NCI-H446 treated with DMSO at 0.1 percent for 48 hours (cell line): ENCODE measurements around the gene PUS10.
A peak's percentile ranks its signal among the peaks of the same experiment; 100 is the strongest.

ENCODE experiments used
- DNase-seq: peaks from one replicate; lab custom pipeline; 2025; lab: John Stamatoyannopoulos, UW

Gene PUS10

GRCh38 chr2:60972889-60973656 is 45.0 kb downstream of the PUS10 start:
- DNase-seq: no peak

- DNase-seq: no peak
These were observed 51.3 kb downstream of the PUS10 start for GRCh38 chr2:60966507-60967405.

GRCh38 chr2:60965499-60965785 is 52.6 kb downstream of the PUS10 start:
- no peak for DNase-seq

- no peak for DNase-seq
These were observed 53.2 kb downstream of the PUS10 start for GRCh38 chr2:60964651-60965498.

GRCh38 chr2:60963190-60963589 is 54.9 kb downstream of the PUS10 start:
- no peak for DNase-seq

- no peak for DNase-seq
These were observed 55.5 kb downstream of the PUS10 start for GRCh38 chr2:60962528-60962927.

- no peak for DNase-seq
These were observed 56.6 kb downstream of the PUS10 start for GRCh38 chr2:60961457-60961856.

GRCh38 chr2:60960706-60961105 is 57.3 kb downstream of the PUS10 start:
- DNase-seq: no peak

- DNase-seq: no peak
These were observed 58.6 kb downstream of the PUS10 start for GRCh38 chr2:60959501-60959900.

GRCh38 chr2:60958800-60959199 is 59.3 kb downstream of the PUS10 start:
- DNase-seq: no peak

- DNase-seq: no peak
These were observed 59.7 kb downstream of the PUS10 start for GRCh38 chr2:60958361-60958760.

- DNase-seq: no peak
These were observed 60.4 kb downstream of the PUS10 start for GRCh38 chr2:60957643-60958042.

GRCh38 chr2:60957224-60957623 is 60.8 kb downstream of the PUS10 start:
- no peak for DNase-seq

GRCh38 chr2:60954139-60954538 is 63.9 kb downstream of the PUS10 start:
- no peak for DNase-seq

- no peak for DNase-seq
These were observed 69.0 kb downstream of the PUS10 start for GRCh38 chr2:60948926-60949579.

GRCh38 chr2:60948161-60948560 is 69.9 kb downstream of the PUS10 start:
- no peak for DNase-seq

GRCh38 chr2:60947056-60947455 is 71.0 kb downstream of the PUS10 start:
- no peak for DNase-seq

GRCh38 chr2:60945341-60945740 is 72.7 kb downstream of the PUS10 start:
- peak; percentile 87 for DNase-seq

GRCh38 chr2:60939622-60940021 is 78.4 kb downstream of the PUS10 start:
- DNase-seq: no peak

- DNase-seq: peak; percentile 40
These were observed 79.8 kb downstream of the PUS10 start for GRCh38 chr2:60938301-60938700.

GRCh38 chr2:60936757-60937156 is 81.3 kb downstream of the PUS10 start:
- peak; percentile 88 for DNase-seq

- peak; percentile 74 for DNase-seq
These were observed 83.8 kb downstream of the PUS10 start for GRCh38 chr2:60934165-60934722.
